Keratinocyte (primary cell): ENCODE data around the gene IL1RL2. TPM values are rescaled to one million over a fixed set of nuclear protein-coding genes. Genes with fewer than 3 reads are reported as not detected.
A peak's percentile ranks its signal among the peaks of the same experiment; 100 is the strongest.

Source experiments
- DNase-seq: peaks from one replicate; pipeline ENCODE4 v3.0.0-alpha.2; 2011; ENCODE audit warnings: low read depth, missing footprints, low spot score
- FAIRE-seq: peaks from 2 replicates; lab custom pipeline; 2011; peaks lifted over from hg19 to GRCh38; lab: Jason Lieb, UNC
- H2AFZ ChIP-seq: 2 replicates; pipeline ENCODE4 v1.6.0; 2012; ENCODE audit warnings: low read length, control low read depth, inconsistent platforms; ENCODE audit not compliant: control insufficient read depth
- H3K27ac ChIP-seq: 2 replicates; pipeline ENCODE4 v1.5.1; 2011; ENCODE audit warnings: low read length; ENCODE audit not compliant: control insufficient read depth, insufficient read depth
- H3K27me3 ChIP-seq: 3 replicates; pipeline ENCODE4 v1.6.0; 2011; ENCODE audit warnings: low read length; ENCODE audit not compliant: control insufficient read depth, insufficient read depth; ENCODE audit errors: extremely low read depth
- H3K36me3 ChIP-seq, 2 experiments: 2 replicates in 1 of 2; 3 replicates in 1 of 2; pipeline ENCODE4 v1.5.1; 2011; ENCODE audit warnings: low read length in 2 of 2, mild to moderate bottlenecking in 1 of 2; ENCODE audit not compliant: control insufficient read depth in 2 of 2, insufficient read depth in 2 of 2; ENCODE audit errors: extremely low read depth in 1 of 2
- H3K4me1 ChIP-seq: 3 replicates; pipeline ENCODE4 v1.5.1; 2011; ENCODE audit warnings: low read length; ENCODE audit not compliant: control insufficient read depth, insufficient read depth; ENCODE audit errors: extremely low read depth
- H3K4me2 ChIP-seq: 3 replicates; pipeline ENCODE4 v1.6.0; 2011; ENCODE audit warnings: low read depth, low read length; ENCODE audit not compliant: control insufficient read depth, insufficient read depth; ENCODE audit errors: extremely low read depth
- H3K4me3 ChIP-seq, 3 experiments: fragments of 200-600 bp in 1 of 3; sonication (generic) in 1 of 3; 2 replicates in 2 of 3; 3 replicates in 1 of 3; pipeline ENCODE4 v1.5.1; 2011 to 2016; ENCODE audit warnings: low read length in 3 of 3, mild to moderate bottlenecking in 3 of 3, control low read depth in 2 of 3, inconsistent platforms in 1 of 3, low read depth in 1 of 3, mixed read lengths in 1 of 3, mixed run types in 1 of 3, moderate library complexity in 1 of 3; ENCODE audit not compliant: control insufficient read depth in 2 of 3, insufficient read depth in 2 of 3; ENCODE audit errors: extremely low read depth in 1 of 3
- H3K79me2 ChIP-seq: 2 replicates; pipeline ENCODE4 v1.6.0; 2012; ENCODE audit warnings: low read length; ENCODE audit not compliant: control insufficient read depth, insufficient read depth
- H3K9ac ChIP-seq: 3 replicates; pipeline ENCODE4 v1.6.0; 2011; ENCODE audit warnings: low read length; ENCODE audit not compliant: control insufficient read depth, insufficient read depth; ENCODE audit errors: extremely low read depth
- H3K9me1 ChIP-seq: 3 replicates; pipeline ENCODE4 v1.6.0; 2011; ENCODE audit warnings: low read length; ENCODE audit not compliant: control insufficient read depth, insufficient read depth; ENCODE audit errors: extremely low read depth
- H3K9me3 ChIP-seq: 2 replicates; pipeline ENCODE4 v1.5.1; 2012; ENCODE audit warnings: low read depth, low read length; ENCODE audit not compliant: control insufficient read depth
- H4K20me1 ChIP-seq: 3 replicates; pipeline ENCODE4 v1.6.0; 2011; ENCODE audit warnings: low read length; ENCODE audit not compliant: control insufficient read depth, insufficient read depth; ENCODE audit errors: extremely low read depth
- EZH2 ChIP-seq: IDR thresholded peaks from one replicate; pipeline ENCODE4 v1.6.1; 2012; ENCODE audit warnings: inconsistent platforms, mild to moderate bottlenecking, low read length, moderate library complexity
- dilution Hi-C: fragments of 300-500 bp; cut with MboI; formaldehyde crosslinking; loops from one replicate; pipeline ENCODE4 v1.7.0; 2020; ENCODE audit warnings: low sequenced_read_pairs; ENCODE audit not compliant: extremely low pct_ligation_motif_present
- polyA plus RNA-seq, 5 experiments: library from polyadenylated mRNA; depleted of rRNA in 3 of 5; stranded (reverse) in 3 of 5; stranded (forward) in 1 of 5; unstranded in 1 of 5; fragments of >200 nt; gene quantifications; 1 replicate in 1 of 5; 2 replicates in 3 of 5; 3 replicates in 1 of 5; pipeline versions ENCODE4 v1.2.1 to v1.2.3, GENCODE V29; 2011 to 2012; ENCODE audit warnings: missing spikeins in 2 of 5, low read depth in 1 of 5, low replicate concordance in 1 of 5
- TF ChIP-seq, protein P1 (sequence below), 3 experiments: IDR thresholded peaks in 1 of 3; conservative IDR thresholded peaks in 1 of 3; optimal IDR thresholded peaks in 1 of 3; 2 replicates in 2 of 3; 3 replicates in 1 of 3; pipeline versions ENCODE3 to v1.5.1; 2011; ENCODE audit warnings: low read length in 3 of 3, mild to moderate bottlenecking in 3 of 3, moderate library complexity in 2 of 3, control low read depth in 1 of 3, inconsistent platforms in 1 of 3; ENCODE audit not compliant: insufficient read depth in 2 of 3; ENCODE audit errors: extremely low read depth in 1 of 3

IL1RL2 gene
- polyA plus RNA-seq, 1 donor (not counting 4 experiments of a cell fraction or from before 2014, with no cell fraction given) = 1.5 TPM

GRCh38 chr2:102226612-102227391 is 40.0 kb downstream of the IL1RL2 start:
- no peaks in the 10 kb centered on the region for H3K9me3 ChIP-seq
- peak overlapping the region; percentile 67 for H3K9ac ChIP-seq
- H3K36me3 ChIP-seq = peaks cover 0 to 2% of the 10 kb centered on the region in 2 experiments
- no peaks in the 10 kb centered on the region for H4K20me1 ChIP-seq
- no peak for FAIRE-seq
- DNase-seq = no peak
- peak overlapping the region; percentile 87 for H3K27ac ChIP-seq
- peak overlapping the region; percentile 70 for H3K4me2 ChIP-seq
- TF ChIP-seq EZH2 = no peak
- TF ChIP-seq, protein P1, sequence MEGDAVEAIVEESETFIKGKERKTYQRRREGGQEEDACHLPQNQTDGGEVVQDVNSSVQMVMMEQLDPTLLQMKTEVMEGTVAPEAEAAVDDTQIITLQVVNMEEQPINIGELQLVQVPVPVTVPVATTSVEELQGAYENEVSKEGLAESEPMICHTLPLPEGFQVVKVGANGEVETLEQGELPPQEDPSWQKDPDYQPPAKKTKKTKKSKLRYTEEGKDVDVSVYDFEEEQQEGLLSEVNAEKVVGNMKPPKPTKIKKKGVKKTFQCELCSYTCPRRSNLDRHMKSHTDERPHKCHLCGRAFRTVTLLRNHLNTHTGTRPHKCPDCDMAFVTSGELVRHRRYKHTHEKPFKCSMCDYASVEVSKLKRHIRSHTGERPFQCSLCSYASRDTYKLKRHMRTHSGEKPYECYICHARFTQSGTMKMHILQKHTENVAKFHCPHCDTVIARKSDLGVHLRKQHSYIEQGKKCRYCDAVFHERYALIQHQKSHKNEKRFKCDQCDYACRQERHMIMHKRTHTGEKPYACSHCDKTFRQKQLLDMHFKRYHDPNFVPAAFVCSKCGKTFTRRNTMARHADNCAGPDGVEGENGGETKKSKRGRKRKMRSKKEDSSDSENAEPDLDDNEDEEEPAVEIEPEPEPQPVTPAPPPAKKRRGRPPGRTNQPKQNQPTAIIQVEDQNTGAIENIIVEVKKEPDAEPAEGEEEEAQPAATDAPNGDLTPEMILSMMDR (optimal IDR thresholded peaks at IDR 0.05 in 1 of 3, IDR thresholded peaks at IDR 0.05 in 1 of 3, conservative IDR thresholded peaks at IDR 0.05 in 1 of 3; ENCODE audit: extremely low read depth in 1 of 3, insufficient read depth in 2 of 3, low read length in 3 of 3) = no peak
- dilution Hi-C loops = no loop called here
- no peak overlapping the region for H3K4me3 ChIP-seq
- no peaks in the 10 kb centered on the region for H3K9me1 ChIP-seq
- H2AFZ ChIP-seq = no peak overlapping the region
- H3K4me1 ChIP-seq = peaks cover 17% of the 10 kb centered on the region
- no peaks in the 10 kb centered on the region for H3K79me2 ChIP-seq
- no peaks in the 10 kb centered on the region for H3K27me3 ChIP-seq

- FAIRE-seq = no peak
- TF ChIP-seq, protein P1 (optimal IDR thresholded peaks at IDR 0.05 in 1 of 3, IDR thresholded peaks at IDR 0.05 in 1 of 3, conservative IDR thresholded peaks at IDR 0.05 in 1 of 3; ENCODE audit: extremely low read depth in 1 of 3, insufficient read depth in 2 of 3, low read length in 3 of 3) = no peak
- TF ChIP-seq EZH2 = no peak
- no peak for DNase-seq
- dilution Hi-C loops = no loop called here
- H3K36me3 ChIP-seq = no peaks in the 10 kb centered on the region
- H3K9me1 ChIP-seq = no peaks in the 10 kb centered on the region
- peaks cover 17% of the 10 kb centered on the region for H3K4me1 ChIP-seq
- H3K27ac ChIP-seq = no peak overlapping the region
- H3K27me3 ChIP-seq = no peaks in the 10 kb centered on the region
- H3K4me3 ChIP-seq = no peak overlapping the region
- no peak overlapping the region for H3K9ac ChIP-seq
- no peaks in the 10 kb centered on the region for H3K9me3 ChIP-seq
- H4K20me1 ChIP-seq = no peaks in the 10 kb centered on the region
- H3K4me2 ChIP-seq = no peak overlapping the region
- no peak overlapping the region for H2AFZ ChIP-seq
- H3K79me2 ChIP-seq = no peaks in the 10 kb centered on the region
These were observed 42.4 kb downstream of the IL1RL2 start for GRCh38 chr2:102229141-102229769.
